GM18526 (cell line): ENCODE results near the gene UPF1.

ENCODE experiments used
- POLR2A ChIP-seq: IDR thresholded peaks from 3 replicates; pipeline ENCODE4 v1.6.1; 2011; ENCODE audit not compliant: insufficient read length; ENCODE audit errors: extremely low read depth

The UPF1 gene

DNA sequence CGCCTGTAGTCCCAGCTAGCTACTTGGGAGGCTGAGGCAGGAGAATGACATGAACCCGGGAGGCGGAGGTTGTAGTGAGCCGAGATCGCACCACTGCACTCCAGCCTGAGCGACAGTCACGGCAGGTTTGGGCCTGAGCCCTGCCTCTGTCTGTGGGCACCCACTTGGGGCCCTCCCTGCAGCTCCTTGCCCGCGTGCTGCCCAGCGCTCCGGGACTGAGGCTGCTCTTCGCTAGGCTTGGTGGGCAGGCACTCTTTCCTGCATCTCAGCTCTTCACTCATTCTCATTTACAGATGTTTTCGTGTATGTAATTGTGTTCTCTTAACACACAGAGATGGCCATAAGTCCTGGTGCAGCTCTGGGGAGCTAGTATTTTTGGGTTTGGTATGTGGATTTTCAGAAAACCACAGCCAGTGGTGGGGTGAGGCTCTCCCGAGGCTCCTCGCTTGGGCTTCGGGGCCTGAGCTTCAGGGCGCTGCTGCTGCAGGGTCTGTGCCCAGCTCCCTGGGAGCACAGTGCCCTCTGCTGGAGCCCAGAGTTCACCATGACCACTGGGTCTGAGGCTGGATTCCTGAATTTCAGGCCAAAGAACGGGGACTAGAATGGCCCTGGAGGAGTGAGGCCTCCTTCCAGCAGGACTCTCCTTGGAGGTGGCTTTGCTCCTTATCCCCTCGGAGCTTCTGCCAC lies 15.2 kb downstream of the UPF1 start:
- no peak for TF ChIP-seq POLR2A

GRCh38 chr19:18847549-18848463 lies 16.0 kb downstream of the UPF1 start:
- TF ChIP-seq POLR2A: no peak

DNA sequence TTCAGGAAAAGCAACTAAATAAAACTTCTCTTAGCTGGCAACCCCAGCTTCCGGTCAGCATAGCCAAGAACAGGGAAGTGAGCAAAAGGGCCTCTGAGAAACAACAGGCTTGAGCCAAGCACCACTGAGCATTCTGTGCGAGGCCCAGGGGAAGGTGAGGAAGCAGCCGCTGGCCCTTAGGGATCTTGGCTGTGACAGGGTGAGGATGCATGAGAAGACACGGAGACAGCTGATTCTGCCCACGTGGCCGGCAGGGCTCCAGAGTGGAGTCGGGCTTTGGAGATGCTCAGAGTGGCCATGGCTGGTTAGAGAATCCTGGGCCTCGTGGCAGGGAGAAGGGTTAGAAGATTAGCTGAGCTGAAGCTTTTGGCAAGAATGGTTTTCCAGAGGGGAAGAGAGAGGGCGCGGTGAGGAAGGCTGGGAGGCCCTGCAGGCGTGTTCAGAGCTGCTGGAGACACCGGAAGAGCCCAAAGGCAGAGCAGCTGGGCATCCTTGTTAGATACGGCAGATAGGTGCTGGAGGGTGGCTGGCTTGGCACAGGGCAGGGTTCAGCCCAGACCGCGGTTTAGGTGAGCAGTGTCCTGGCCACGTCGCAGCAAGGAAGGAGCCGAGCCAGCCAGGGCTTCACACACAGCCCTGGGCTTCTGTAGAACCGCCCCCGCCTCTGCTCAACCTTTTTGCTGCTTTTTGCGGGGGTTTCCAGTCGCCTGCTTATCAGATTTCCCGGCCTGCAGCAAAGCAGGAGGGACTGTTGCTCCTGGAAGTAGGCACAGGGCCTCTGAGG lies 17.3 kb downstream of the UPF1 start:
- no peak for TF ChIP-seq POLR2A

GRCh38 chr19:18849838-18850400 lies 18.2 kb downstream of the UPF1 start:
- TF ChIP-seq POLR2A: no peak

- TF ChIP-seq POLR2A: no peak
These were observed 19.0 kb downstream of the UPF1 start for GRCh38 chr19:18850471-18851375.

DNA sequence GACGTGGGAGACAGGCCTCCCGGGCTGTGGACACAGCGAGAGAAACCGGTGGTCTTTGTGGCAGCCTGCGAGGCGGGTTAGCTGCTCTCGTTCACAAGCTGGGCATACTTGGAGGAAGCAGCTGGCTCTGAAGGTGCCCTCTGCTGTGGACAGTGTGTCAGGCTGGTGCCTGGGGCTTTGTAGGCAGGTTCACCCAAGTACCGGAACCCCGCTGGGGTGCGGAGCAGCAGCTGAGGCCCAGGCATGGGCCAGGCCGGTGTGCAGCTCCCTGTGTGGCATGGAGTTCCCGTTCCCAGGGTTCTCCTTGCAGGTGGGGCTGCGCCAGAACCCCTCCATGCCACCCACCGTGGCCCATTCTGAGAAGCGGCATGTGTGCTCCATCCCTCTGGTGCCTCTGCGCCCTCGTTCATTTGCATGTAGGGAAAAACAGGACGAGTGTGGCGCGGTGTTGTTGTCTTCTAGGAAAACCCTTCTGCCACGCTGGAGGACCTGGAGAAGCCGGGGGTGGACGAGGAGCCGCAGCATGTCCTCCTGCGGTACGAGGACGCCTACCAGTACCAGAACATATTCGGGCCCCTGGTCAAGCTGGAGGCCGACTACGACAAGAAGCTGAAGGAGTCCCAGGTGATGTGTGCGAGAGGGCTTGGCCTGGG lies 20.0 kb downstream of the UPF1 start:
- no peak for TF ChIP-seq POLR2A

DNA sequence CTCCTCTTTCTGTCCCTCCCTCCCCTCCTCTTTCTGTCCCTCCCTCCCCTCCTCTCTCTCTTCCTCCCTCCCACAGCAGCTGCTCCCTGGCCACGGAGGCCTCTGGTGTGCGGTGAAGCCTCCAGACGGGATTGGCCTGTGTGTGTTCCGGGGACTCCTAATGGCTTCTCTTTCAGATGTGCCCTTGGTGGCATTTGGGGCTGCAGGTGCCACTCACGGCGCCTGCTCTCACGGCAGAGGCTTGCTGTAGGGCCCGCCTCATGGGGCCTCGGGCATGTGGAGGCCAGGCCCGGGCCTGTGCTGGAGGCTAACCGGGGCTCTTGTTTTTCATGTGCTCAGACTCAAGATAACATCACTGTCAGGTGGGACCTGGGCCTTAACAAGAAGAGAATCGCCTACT lies 20.9 kb downstream of the UPF1 start:
- TF ChIP-seq POLR2A: no peak

- no peak for TF ChIP-seq POLR2A
These were observed 22.1 kb downstream of the UPF1 start for GRCh38 chr19:18853755-18854427.

DNA sequence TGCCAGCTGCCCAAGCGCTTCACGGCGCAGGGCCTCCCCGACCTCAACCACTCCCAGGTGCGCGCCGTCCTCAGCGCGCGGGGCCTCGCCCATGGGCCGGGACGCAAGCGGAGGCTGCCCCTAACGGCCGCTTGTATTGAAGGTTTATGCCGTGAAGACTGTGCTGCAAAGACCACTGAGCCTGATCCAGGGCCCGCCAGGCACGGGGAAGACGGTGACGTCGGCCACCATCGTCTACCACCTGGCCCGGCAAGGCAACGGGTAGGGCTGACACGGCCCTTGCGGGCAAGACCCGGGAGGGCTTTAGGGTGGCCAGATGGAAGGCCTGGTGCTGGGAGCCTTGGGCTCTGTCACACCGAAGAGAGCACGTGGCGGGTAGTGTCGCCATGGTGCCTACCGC lies 23.2 kb downstream of the UPF1 start:
- TF ChIP-seq POLR2A: no peak

GRCh38 chr19:18855647-18856384 lies 24.1 kb downstream of the UPF1 start:
- no peak for TF ChIP-seq POLR2A

GRCh38 chr19:18856385-18857126 lies 24.8 kb downstream of the UPF1 start:
- no peak for TF ChIP-seq POLR2A

DNA sequence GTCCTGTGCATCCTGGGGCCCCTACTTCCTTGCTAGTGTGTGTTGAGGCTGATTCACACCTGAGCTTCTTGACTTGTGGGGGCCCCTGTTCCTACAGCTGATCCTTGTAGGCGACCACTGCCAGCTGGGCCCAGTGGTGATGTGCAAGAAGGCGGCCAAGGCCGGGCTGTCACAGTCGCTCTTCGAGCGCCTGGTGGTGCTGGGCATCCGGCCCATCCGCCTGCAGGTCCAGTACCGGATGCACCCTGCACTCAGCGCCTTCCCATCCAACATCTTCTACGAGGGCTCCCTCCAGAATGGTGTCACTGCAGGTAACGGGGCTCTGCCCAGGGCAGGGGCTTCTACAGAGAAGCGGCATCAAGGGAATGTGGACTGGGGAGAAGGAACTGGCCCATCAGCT lies 25.5 kb downstream of the UPF1 start:
- no peak for TF ChIP-seq POLR2A
